SK-N-SH (cell line): ENCODE data around the gene TJP1. TPM values are rescaled to one million over a fixed set of nuclear protein-coding genes. Genes with fewer than 3 reads are reported as not detected.

Source experiments
- CTCF ChIA-PET: fragments of 300-600, 350-600 bp; formaldehyde crosslinking; extraction: SDS; loops from one replicate; lab custom pipeline; 2021; lab: Yijun Ruan, JAX
- POLR2A ChIA-PET: fragments of 350-600 bp; sonication (Branson Sonifier 250); formaldehyde crosslinking; extraction: SDS; loops from one replicate; lab custom pipeline; 2020; ENCODE audit warnings: antibody characterized with exemption, inconsistent platforms; lab: Yijun Ruan, JAX
- DNase-seq: peaks from one replicate; pipeline ENCODE4 v3.0.0; 2012
- H2AFZ ChIP-seq: fragments of 200-600 bp; sonication (generic); 2 replicates; pipeline ENCODE4 v1.8.1; 2016; ENCODE audit warnings: antibody characterized with exemption, mild to moderate bottlenecking, low read depth
- H3F3A ChIP-seq: fragments of 200-600 bp; sonication (generic); replicated peaks from 2 replicates; pipeline ENCODE3; 2016; ENCODE audit warnings: antibody characterized with exemption, mild to moderate bottlenecking; ENCODE audit not compliant: insufficient read depth
- H3K27ac ChIP-seq, 2 experiments: fragments of 200-500 bp in 1 of 2; fragments of 200-600 bp in 1 of 2; sonication (Bioruptor generic) in 1 of 2; sonication (generic), shearing (Covaris generic) in 1 of 2; 2 replicates each; pipeline versions ENCODE4 v1.5.1 to v1.6.1; 2014 to 2016; ENCODE audit warnings: low read depth in 2 of 2, inconsistent platforms in 1 of 2, low read length in 1 of 2, mild to moderate bottlenecking in 1 of 2, mixed read lengths in 1 of 2
- H3K27me3 ChIP-seq: fragments of 200-600 bp; sonication (generic), shearing (Covaris generic); 2 replicates; pipeline ENCODE4 v1.6.1; 2016; ENCODE audit warnings: mixed run types; ENCODE audit not compliant: insufficient read depth
- H3K36me3 ChIP-seq, 2 experiments: fragments of 200-500 bp in 1 of 2; fragments of 200-600 bp in 1 of 2; sonication (Bioruptor generic) in 1 of 2; sonication (generic) in 1 of 2; replicated peaks in 1 of 2; 2 replicates each; pipeline versions ENCODE3 to v1.5.1; 2014 to 2016; ENCODE audit warnings: low read length in 1 of 2, mild to moderate bottlenecking in 1 of 2; ENCODE audit not compliant: insufficient read depth in 2 of 2, control insufficient read depth in 1 of 2
- H3K4me1 ChIP-seq, 2 experiments: fragments of 200-500 bp in 1 of 2; fragments of 200-600 bp in 1 of 2; sonication (Bioruptor generic) in 1 of 2; sonication (generic), shearing (Covaris generic) in 1 of 2; 2 replicates each; pipeline versions ENCODE4 v1.5.1 to v1.6.1; 2014 to 2016; ENCODE audit warnings: low read depth in 1 of 2, low read length in 1 of 2, mixed run types in 1 of 2; ENCODE audit not compliant: insufficient read depth in 2 of 2, control insufficient read depth in 1 of 2
- H3K4me2 ChIP-seq: fragments of 200-600 bp; sonication (generic), shearing (Covaris generic); 2 replicates; pipeline ENCODE4 v1.6.1; 2017; ENCODE audit warnings: mixed run types
- H3K4me3 ChIP-seq, 2 experiments: fragments of 200-500 bp in 1 of 2; fragments of 200-600 bp in 1 of 2; sonication (Bioruptor generic) in 1 of 2; sonication (generic), shearing (Covaris generic) in 1 of 2; 2 replicates each; pipeline versions ENCODE4 v1.5.1 to v1.8.1; 2014 to 2016; ENCODE audit warnings: low read depth in 2 of 2, inconsistent platforms in 1 of 2, low read length in 1 of 2, mild to moderate bottlenecking in 1 of 2, mixed read lengths in 1 of 2, moderate library complexity in 1 of 2
- H3K79me2 ChIP-seq: fragments of 200-600 bp; sonication (generic); 2 replicates; pipeline ENCODE4 v1.8.1; 2017; ENCODE audit warnings: mild to moderate bottlenecking; ENCODE audit not compliant: insufficient read depth
- H3K9ac ChIP-seq: fragments of 200-600 bp; sonication (generic); 2 replicates; pipeline ENCODE4 v1.6.1; 2017; ENCODE audit warnings: mixed run types
- H3K9me2 ChIP-seq: fragments of 200-600 bp; sonication (generic); 2 replicates; pipeline ENCODE4 v1.6.1; 2017; ENCODE audit warnings: mixed run types
- H3K9me3 ChIP-seq: fragments of 200-600 bp; sonication (generic); 2 replicates; pipeline ENCODE4 v1.6.1; 2017; ENCODE audit warnings: mixed run types, mild to moderate bottlenecking, moderate library complexity
- H4K20me1 ChIP-seq: fragments of 200-600 bp; sonication (generic); 2 replicates; pipeline ENCODE4 v1.6.1; 2017; ENCODE audit warnings: mild to moderate bottlenecking, mixed run types; ENCODE audit not compliant: insufficient read depth
- CHD2 ChIP-seq: fragments of 150-350 bp; IDR thresholded peaks from 2 replicates; pipeline ENCODE4 v1.6.1; 2018; ENCODE audit warnings: low read length; ENCODE audit not compliant: partially characterized antibody
- ELF1 ChIP-seq: IDR thresholded peaks from 2 replicates; pipeline ENCODE4 v1.4.0; 2012
- FOSL2 ChIP-seq: IDR thresholded peaks from 2 replicates; pipeline ENCODE4 v1.4.0; 2012; ENCODE audit warnings: low read depth, mild to moderate bottlenecking, moderate library complexity, borderline replicate concordance
- FOXJ3 ChIP-seq: sonication (generic); formaldehyde crosslinking; IDR thresholded peaks from 2 replicates; pipeline ENCODE4 v1.5.1; 2020; ENCODE audit warnings: mild to moderate bottlenecking, missing genetic modification reagents
- FOXM1 ChIP-seq: IDR thresholded peaks from 2 replicates; pipeline ENCODE4 v1.4.0; 2012; ENCODE audit warnings: low read depth, mild to moderate bottlenecking
- GATA2 ChIP-seq: sonication (generic); formaldehyde crosslinking; IDR thresholded peaks from 2 replicates; pipeline ENCODE4 v1.5.0; 2020; ENCODE audit warnings: mild to moderate bottlenecking, missing genetic modification reagents
- IRF3 ChIP-seq: fragments of 150-350 bp; IDR thresholded peaks from 2 replicates; pipeline ENCODE4 v1.6.1; 2016; ENCODE audit warnings: mild to moderate bottlenecking, low read depth, low read length
- MXI1 ChIP-seq: IDR thresholded peaks from 2 replicates; pipeline ENCODE4 v1.6.1; 2012; ENCODE audit warnings: mild to moderate bottlenecking, low read depth, low read length, improper control_type of control experiment
- NFIC ChIP-seq: IDR thresholded peaks from 2 replicates; pipeline ENCODE4 v1.4.0; 2012; ENCODE audit warnings: borderline replicate concordance
- PBX3 ChIP-seq: IDR thresholded peaks from 2 replicates; pipeline ENCODE4; 2012
- POLR2AphosphoS5 ChIP-seq: IDR thresholded peaks from 2 replicates; pipeline ENCODE4 v1.6.1; 2012; ENCODE audit warnings: low read depth, low read length
- RCOR1 ChIP-seq: fragments of 150-350 bp; IDR thresholded peaks from 2 replicates; pipeline ENCODE4 v1.6.1; 2017; ENCODE audit warnings: antibody characterized with exemption, low read length
- REST ChIP-seq: IDR thresholded peaks from 2 replicates; pipeline ENCODE4 v1.6.1; 2012; ENCODE audit warnings: mild to moderate bottlenecking, low read depth, low read length, moderate library complexity
- SIN3A ChIP-seq: IDR thresholded peaks from 2 replicates; pipeline ENCODE4 v1.6.1; 2012; ENCODE audit warnings: low read depth, mild to moderate bottlenecking, low read length, moderate library complexity, borderline replicate concordance
- SMC3 ChIP-seq: IDR thresholded peaks from 2 replicates; pipeline ENCODE4 v1.6.1; 2012; ENCODE audit warnings: low read depth, low read length, improper control_type of control experiment
- TCF12 ChIP-seq: IDR thresholded peaks from 2 replicates; pipeline ENCODE4 v1.4.0; 2012
- YY1 ChIP-seq: IDR thresholded peaks from 2 replicates; pipeline ENCODE4 v1.4.0; 2012; ENCODE audit warnings: low read depth, mild to moderate bottlenecking
- ZBTB33 ChIP-seq: IDR thresholded peaks from 2 replicates; pipeline ENCODE4 v1.4.0; 2012; ENCODE audit warnings: low read depth, borderline replicate concordance
- WGBS: methylation state at CpG from one replicate; pipeline ENCODE4 v1.1.6; 2017; ENCODE audit warnings: low lambda C conversion rate; 5-methylcytosine and 5-hydroxymethylcytosine counted together
- polyA plus RNA-seq, 3 experiments: library from polyadenylated mRNA; depleted of rRNA; stranded (reverse); fragments of >200 nt; gene quantifications; 2 replicates each; pipeline ENCODE4 v1.2.3, GENCODE V29; 2012

TJP1 gene
- polyA plus RNA-seq, 1 of the 3 experiments (the other 2 are of a cell fraction), result 17.5 TPM

- Histone ChIP-seq H3K79me2 (no peaks in the 10 kb centered on the region), H3K4me1 (no peaks in the 10 kb centered on the region), H3K4me2 (no peak overlapping the region), H3K27me3 (no peaks in the 10 kb centered on the region), H3K36me3 (no peaks in the 10 kb centered on the region), H3K9me2 (no peaks in the 10 kb centered on the region), H4K20me1 (no peaks in the 10 kb centered on the region), H3K9ac (no peak overlapping the region), H2AFZ (no peak overlapping the region), H3K27ac (no peak overlapping the region), H3F3A (no peaks in the 10 kb centered on the region), H3K4me3 (no peak overlapping the region), H3K9me3 (peaks cover 6% of the 10 kb centered on the region; the same call in 1 of the 2 replicates)
- no peak for DNase-seq
- 69% methylated on average over 3 of the region's 3 CpGs for WGBS
- no peak for TF ChIP-seq FOXM1
- no peak for TF ChIP-seq RCOR1
- no peak for TF ChIP-seq SMC3
- no peak for TF ChIP-seq TCF12
- ChIA-PET CTCF (interaction anchor here (1.9 kb wide), 1 partner anchor 18 kb away, joined by 5 read pairs; no protein-coding TSS in a partner anchor), POLR2A (no interaction called here)
Observed at GRCh38 chr15:29852201-29852600, 29.9 kb upstream of the TJP1 start.

- CTCF ChIA-PET, result no interaction called here
- 81% methylated on average over 7 of the region's 7 CpGs for WGBS
Observed at GRCh38 chr15:29849716-29850115, 27.4 kb upstream of the TJP1 start.

More at GRCh38 chr15:29849716-29850115, 27.4 kb upstream of the TJP1 start:
- H3F3A ChIP-seq, result no peaks in the 10 kb centered on the region
- H3K27ac ChIP-seq, result no peak overlapping the region
- H3K4me3 ChIP-seq, result no peak overlapping the region
- H3K27me3 ChIP-seq, result no peaks in the 10 kb centered on the region
- no peaks in the 10 kb centered on the region for H3K79me2 ChIP-seq
- no peak for DNase-seq
- POLR2A ChIA-PET, result no interaction called here
- no peaks in the 10 kb centered on the region for H3K4me1 ChIP-seq
- no peaks in the 10 kb centered on the region for H3K36me3 ChIP-seq
- no peak for TF ChIP-seq ELF1
- TF ChIP-seq RCOR1, result no peak
- no peak for TF ChIP-seq FOXM1
- no peak for TF ChIP-seq PBX3
- no peak for TF ChIP-seq POLR2AphosphoS5
- TF ChIP-seq SIN3A, result no peak
- no peak for TF ChIP-seq GATA2
- TF ChIP-seq SMC3, result no peak
- TF ChIP-seq NFIC, result no peak
- no peak for TF ChIP-seq REST
- TF ChIP-seq FOXJ3 (CRISPR knock-in tag), result no peak
- TF ChIP-seq FOSL2, result no peak
- TF ChIP-seq IRF3, result no peak
- TF ChIP-seq ZBTB33, result no peak
- no peak for TF ChIP-seq CHD2
- TF ChIP-seq YY1, result no peak
- no peak for TF ChIP-seq MXI1
- H3K9me3 ChIP-seq, result peaks cover 6% of the 10 kb centered on the region; the same call in 1 of the 2 replicates
- no peak overlapping the region for H3K4me2 ChIP-seq
- no peaks in the 10 kb centered on the region for H3K9me2 ChIP-seq
- no peak overlapping the region for H2AFZ ChIP-seq
- no peak overlapping the region for H3K9ac ChIP-seq
- H4K20me1 ChIP-seq, result no peaks in the 10 kb centered on the region
